IMR-90 (cell line): Measurements from ENCODE around the gene VPS26C.

Source experiments
- MAFK ChIP-seq: IDR thresholded peaks from 2 replicates; pipeline ENCODE4 v1.6.1; 2012; ENCODE audit warnings: low read depth, low read length, improper control_type of control experiment
- MAZ ChIP-seq: IDR thresholded peaks from 2 replicates; pipeline ENCODE4 v1.6.1; 2012; ENCODE audit warnings: low read depth, mild to moderate bottlenecking, low read length, improper control_type of control experiment, moderate library complexity, borderline replicate concordance
- POLR2A ChIP-seq: IDR thresholded peaks from 2 replicates; pipeline ENCODE4 v1.6.1; 2012; ENCODE audit warnings: mild to moderate bottlenecking, low read depth, low read length
- TF ChIP-seq, protein P1 (sequence below): fragments of 150-350 bp; IDR thresholded peaks from 2 replicates; pipeline ENCODE4 v1.6.1; 2016; ENCODE audit warnings: low read depth, mild to moderate bottlenecking, low read length, moderate library complexity, borderline replicate concordance
- TF ChIP-seq, protein P2 (sequence below): conservative IDR thresholded peaks from 2 replicates; pipeline ENCODE4 v1.5.1; 2012; ENCODE audit warnings: mild to moderate bottlenecking, low read depth, low read length, improper control_type of control experiment

DNA sequence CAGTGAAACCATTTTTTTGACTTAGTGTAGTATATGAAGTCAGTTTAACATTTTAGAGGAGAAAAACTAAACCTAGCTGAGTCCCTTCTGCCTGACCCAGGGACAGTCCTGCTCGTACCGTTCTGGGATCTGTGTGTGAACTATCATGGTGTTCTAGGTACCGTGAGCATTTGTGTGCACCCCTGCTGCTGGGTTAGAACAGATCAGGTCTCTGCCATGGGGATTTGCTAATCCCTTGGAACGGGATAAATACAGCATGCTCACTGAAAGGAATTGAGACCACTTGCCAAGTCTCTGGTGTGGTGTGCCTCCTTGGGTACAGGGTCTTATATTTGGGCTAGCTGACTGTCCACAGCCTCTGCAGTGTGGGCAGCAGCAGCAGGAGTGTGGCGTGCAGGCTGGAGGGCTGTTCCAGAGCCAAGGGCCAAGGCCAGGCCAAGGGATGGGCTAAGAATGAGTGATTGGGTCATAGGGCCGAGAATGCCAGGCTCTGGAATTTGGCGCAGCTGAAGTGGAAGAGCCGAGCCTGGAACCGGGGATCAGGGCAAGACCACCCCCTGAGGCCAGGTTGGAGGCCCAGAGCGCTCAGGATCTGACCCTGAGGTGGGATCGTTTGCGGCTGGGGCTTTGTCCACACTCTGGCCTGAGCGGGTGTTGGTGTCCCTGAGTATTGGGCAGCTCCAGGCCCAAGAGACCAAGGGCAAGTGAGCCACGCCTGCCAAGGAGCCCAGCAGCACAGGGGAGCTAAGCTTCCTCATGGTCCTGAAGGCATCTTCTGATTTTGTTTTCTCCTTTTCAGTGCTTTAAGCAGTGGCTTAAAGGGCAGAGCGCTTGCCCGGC, 66.3 kb downstream of the VPS26C start:
- TF ChIP-seq, protein P1, sequence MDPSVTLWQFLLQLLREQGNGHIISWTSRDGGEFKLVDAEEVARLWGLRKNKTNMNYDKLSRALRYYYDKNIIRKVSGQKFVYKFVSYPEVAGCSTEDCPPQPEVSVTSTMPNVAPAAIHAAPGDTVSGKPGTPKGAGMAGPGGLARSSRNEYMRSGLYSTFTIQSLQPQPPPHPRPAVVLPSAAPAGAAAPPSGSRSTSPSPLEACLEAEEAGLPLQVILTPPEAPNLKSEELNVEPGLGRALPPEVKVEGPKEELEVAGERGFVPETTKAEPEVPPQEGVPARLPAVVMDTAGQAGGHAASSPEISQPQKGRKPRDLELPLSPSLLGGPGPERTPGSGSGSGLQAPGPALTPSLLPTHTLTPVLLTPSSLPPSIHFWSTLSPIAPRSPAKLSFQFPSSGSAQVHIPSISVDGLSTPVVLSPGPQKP, result no peak
- TF ChIP-seq, protein P2, sequence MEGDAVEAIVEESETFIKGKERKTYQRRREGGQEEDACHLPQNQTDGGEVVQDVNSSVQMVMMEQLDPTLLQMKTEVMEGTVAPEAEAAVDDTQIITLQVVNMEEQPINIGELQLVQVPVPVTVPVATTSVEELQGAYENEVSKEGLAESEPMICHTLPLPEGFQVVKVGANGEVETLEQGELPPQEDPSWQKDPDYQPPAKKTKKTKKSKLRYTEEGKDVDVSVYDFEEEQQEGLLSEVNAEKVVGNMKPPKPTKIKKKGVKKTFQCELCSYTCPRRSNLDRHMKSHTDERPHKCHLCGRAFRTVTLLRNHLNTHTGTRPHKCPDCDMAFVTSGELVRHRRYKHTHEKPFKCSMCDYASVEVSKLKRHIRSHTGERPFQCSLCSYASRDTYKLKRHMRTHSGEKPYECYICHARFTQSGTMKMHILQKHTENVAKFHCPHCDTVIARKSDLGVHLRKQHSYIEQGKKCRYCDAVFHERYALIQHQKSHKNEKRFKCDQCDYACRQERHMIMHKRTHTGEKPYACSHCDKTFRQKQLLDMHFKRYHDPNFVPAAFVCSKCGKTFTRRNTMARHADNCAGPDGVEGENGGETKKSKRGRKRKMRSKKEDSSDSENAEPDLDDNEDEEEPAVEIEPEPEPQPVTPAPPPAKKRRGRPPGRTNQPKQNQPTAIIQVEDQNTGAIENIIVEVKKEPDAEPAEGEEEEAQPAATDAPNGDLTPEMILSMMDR, result no peak
- no peak for TF ChIP-seq MAZ
- no peak for TF ChIP-seq POLR2A
- no peak for TF ChIP-seq MAFK
